Endothelial cell of umbilical vein (primary cell): ENCODE data around the gene DNAJC18.

Experiments used
- CTCF ChIP-seq, 2 donors: IDR thresholded peaks; 1 replicate in 1 of 2; 2 replicates in 1 of 2; pipeline ENCODE4 v1.5.1; 2011; ENCODE audit warnings: low read length in 2 of 2, mild to moderate bottlenecking in 2 of 2, moderate library complexity in 2 of 2, control low read depth in 1 of 2, inconsistent platforms in 1 of 2, low read depth in 1 of 2; ENCODE audit not compliant: insufficient read depth in 1 of 2; ENCODE audit errors: extremely low read depth in 1 of 2
- EZH2 ChIP-seq: IDR thresholded peaks from 2 replicates; pipeline ENCODE4 v1.6.1; 2012; ENCODE audit warnings: borderline replicate concordance, low read depth, mild to moderate bottlenecking, moderate library complexity, low read length, inconsistent platforms; ENCODE audit not compliant: severe bottlenecking
- JUN ChIP-seq: IDR thresholded peaks from 2 replicates; pipeline ENCODE4 v1.6.1; 2011; ENCODE audit warnings: borderline replicate concordance, low read depth; ENCODE audit not compliant: insufficient read length, insufficient read depth
- POLR2A ChIP-seq: IDR thresholded peaks from 2 replicates; pipeline ENCODE4 v1.6.1; 2012; ENCODE audit warnings: low read depth, mild to moderate bottlenecking, control low read depth, low read length
- POLR2AphosphoS5 ChIP-seq: IDR thresholded peaks from 2 replicates; pipeline ENCODE4 v1.6.1; 2012; ENCODE audit warnings: low read depth, mild to moderate bottlenecking, control low read depth, low read length, moderate library complexity; ENCODE audit not compliant: insufficient read depth

- TF ChIP-seq CTCF (IDR thresholded peaks at IDR 0.05; ENCODE audit: extremely low read depth in 1 of 2, insufficient read depth in 1 of 2, low read depth in 1 of 2, low read length in 2 of 2) (no peak), EZH2 (no peak), POLR2AphosphoS5 (no peak), POLR2A (no peak), JUN (no peak)
Observed at GRCh38 chr5:139415221-139415861, 24.0 kb downstream of the DNAJC18 start.
